Vagina (tissue), 2 donors: ENCODE measurements around the gene NFIB. TPM values are rescaled to one million over a fixed set of nuclear protein-coding genes. Genes with fewer than 3 reads are reported as not detected.

ENCODE experiments used
- DNase-seq, 2 donors: peaks; one replicate each; pipeline ENCODE4 v3.0.0-alpha.2; 2017; ENCODE audit errors: extremely low spot score in 2 of 2
- H3K27ac ChIP-seq: fragments of 200-600 bp; sonication (generic); one replicate; pipeline ENCODE4 v1.5.1; 2019
- H3K27me3 ChIP-seq: fragments of 200-600 bp; sonication (generic); one replicate; pipeline ENCODE4 v1.5.1; 2019
- H3K36me3 ChIP-seq, 2 donors: fragments of 200-600 bp; sonication (generic); one replicate each; pipeline ENCODE4 v1.5.1; 2017 to 2019
- H3K4me1 ChIP-seq: fragments of 200-600 bp; sonication (generic); one replicate; pipeline ENCODE4 v1.5.1; 2019
- H3K4me3 ChIP-seq, 2 donors: fragments of 200-600 bp; sonication (generic); 1 replicate in 1 of 2; 2 replicates in 1 of 2; pipeline ENCODE4 v1.5.1; 2016 to 2019
- H3K9me3 ChIP-seq: fragments of 200-600 bp; sonication (generic); one replicate; pipeline ENCODE4 v1.5.1; 2019
- CTCF ChIP-seq, 3 experiments: fragments of 450-650 bp in 2 of 3; fragments of 200-600 bp in 1 of 3; sonication (generic) in 1 of 3; IDR thresholded peaks; one replicate each; pipeline ENCODE4 v1.5.1; 2017 to 2019; ENCODE audit warnings: antibody characterized with exemption in 3 of 3, mild to moderate bottlenecking in 2 of 3, moderate library complexity in 2 of 3
- POLR2A ChIP-seq, 2 donors: fragments of 450-650 bp; IDR thresholded peaks; one replicate each; pipeline ENCODE4 v1.6.1; 2017; ENCODE audit warnings: antibody characterized with exemption in 2 of 2, mild to moderate bottlenecking in 2 of 2, moderate library complexity in 2 of 2
- POLR2AphosphoS5 ChIP-seq, 2 donors: sonication (generic); formaldehyde crosslinking; IDR thresholded peaks; one replicate each; pipeline ENCODE4 v1.9.0; 2017; ENCODE audit warnings: antibody characterized with exemption in 2 of 2, mild to moderate bottlenecking in 2 of 2, low read depth in 1 of 2; ENCODE audit not compliant: insufficient read depth in 1 of 2
- intact Hi-C: fragments of 100-400 bp; cut with DNase I; formaldehyde crosslinking; loops from one replicate; pipeline ENCODE4 v1.15.1; 2023
- total RNA-seq: library from RNA; depleted of rRNA; stranded (reverse); fragments of >200 nt; gene quantifications from one replicate; pipeline ENCODE4 v1.2.3, GENCODE V29; 2016

Gene NFIB
- total RNA-seq, 1 donor from 2014 or later = 73.4 TPM

- Histone ChIP-seq H3K4me3 (no peak overlapping the region), H3K27me3 (no peaks in the 10 kb centered on the region), H3K36me3 (no peaks in the 10 kb centered on the region), H3K27ac (no peak overlapping the region), H3K4me1 (peaks cover 54% of the 10 kb centered on the region), H3K9me3 (no peaks in the 10 kb centered on the region)
- DNase-seq = no peak
- intact Hi-C loops = no loop called here
- no peak for TF ChIP-seq POLR2AphosphoS5 (IDR thresholded peaks at IDR 0.05; ENCODE audit: insufficient read depth in 1 of 2, low read depth in 1 of 2)
- no peak for TF ChIP-seq POLR2A (IDR thresholded peaks at IDR 0.05)
- TF ChIP-seq CTCF (IDR thresholded peaks at IDR 0.05) = no peak
These were observed 55.8 kb downstream of the NFIB start for GRCh38 chr9:14258156-14258555.

GRCh38 chr9:14256588-14256987, 57.4 kb downstream of the NFIB start:
- H3K27me3 ChIP-seq = no peaks in the 10 kb centered on the region
- H3K4me1 ChIP-seq = peaks cover 54% of the 10 kb centered on the region
- no peak overlapping the region for H3K4me3 ChIP-seq
- TF ChIP-seq POLR2A (IDR thresholded peaks at IDR 0.05) (no peak), CTCF (IDR thresholded peaks at IDR 0.05) (no peak), POLR2AphosphoS5 (IDR thresholded peaks at IDR 0.05; ENCODE audit: insufficient read depth in 1 of 2, low read depth in 1 of 2) (no peak)
- no peaks in the 10 kb centered on the region for H3K36me3 ChIP-seq
- no peak overlapping the region for H3K27ac ChIP-seq
- H3K9me3 ChIP-seq = no peaks in the 10 kb centered on the region
- DNase-seq = no peak
- intact Hi-C loops = no loop called here

- no peaks in the 10 kb centered on the region for H3K9me3 ChIP-seq
- no peak overlapping the region for H3K4me3 ChIP-seq
- H3K36me3 ChIP-seq = no peaks in the 10 kb centered on the region
- intact Hi-C loops = no loop called here
- no peak for DNase-seq
- no peak for TF ChIP-seq CTCF (IDR thresholded peaks at IDR 0.05)
- peak in 1 of 2 donors; percentile 83 for TF ChIP-seq POLR2AphosphoS5 (IDR thresholded peaks at IDR 0.05; ENCODE audit: insufficient read depth in 1 of 2, low read depth in 1 of 2)
- peak overlapping the region; percentile 28 for H3K27ac ChIP-seq
- no peaks in the 10 kb centered on the region for H3K27me3 ChIP-seq
- peaks cover 37% of the 10 kb centered on the region for H3K4me1 ChIP-seq
These were observed 62.5 kb downstream of the NFIB start for GRCh38 chr9:14251154-14252071.

GRCh38 chr9:14250794-14251153, 63.2 kb downstream of the NFIB start:
- peaks cover 32% of the 10 kb centered on the region for H3K4me1 ChIP-seq

More at GRCh38 chr9:14250794-14251153, 63.2 kb downstream of the NFIB start:
- no peaks in the 10 kb centered on the region for H3K9me3 ChIP-seq
- no peaks in the 10 kb centered on the region for H3K36me3 ChIP-seq
- DNase-seq = no peak
- TF ChIP-seq POLR2AphosphoS5 (IDR thresholded peaks at IDR 0.05; ENCODE audit: insufficient read depth in 1 of 2, low read depth in 1 of 2) (no peak), CTCF (IDR thresholded peaks at IDR 0.05) (no peak), POLR2A (IDR thresholded peaks at IDR 0.05) (no peak)
- intact Hi-C loops = no loop called here
- no peaks in the 10 kb centered on the region for H3K27me3 ChIP-seq
- H3K27ac ChIP-seq = no peak overlapping the region
- H3K4me3 ChIP-seq = no peak overlapping the region
